GM23338 (cell line): ENCODE results near the gene RCAN1. TPM values are rescaled to one million over a fixed set of nuclear protein-coding genes. Genes with fewer than 3 reads are reported as not detected.

ENCODE experiments used
- ATAC-seq: fragments of 200-7000 bp; cut with Tn5 transposase; 3 replicates; pipeline ENCODE4 v1.9.1; 2020
- DNase-seq: peaks from one replicate; pipeline ENCODE4 v3.0.0-alpha.2; 2015; ENCODE audit warnings: low spot score
- H2AFZ ChIP-seq: fragments of 200-600 bp; sonication (generic); 2 replicates; pipeline ENCODE4 v1.8.0; 2016; ENCODE audit warnings: antibody characterized with exemption, mild to moderate bottlenecking, moderate library complexity
- H3F3A ChIP-seq: fragments of 200-600 bp; sonication (generic); replicated peaks from 2 replicates; pipeline ENCODE4 v1.8.0; 2017; ENCODE audit warnings: antibody characterized with exemption, mixed run types, low read depth
- H3K27ac ChIP-seq: fragments of 200-600 bp; sonication (generic); 2 replicates; pipeline ENCODE4 v1.6.1; 2016; ENCODE audit warnings: low read depth
- H3K27me3 ChIP-seq: fragments of 200-600 bp; sonication (generic); 2 replicates; pipeline ENCODE4 v1.8.0; 2016; ENCODE audit warnings: mild to moderate bottlenecking, mixed run types, moderate library complexity; ENCODE audit not compliant: insufficient read depth
- H3K36me3 ChIP-seq: fragments of 200-600 bp; sonication (generic); 2 replicates; pipeline ENCODE4 v1.8.0; 2016; ENCODE audit warnings: mild to moderate bottlenecking; ENCODE audit not compliant: insufficient read depth
- H3K4me1 ChIP-seq: fragments of 200-600 bp; sonication (generic); 2 replicates; pipeline ENCODE4 v1.8.0; 2016; ENCODE audit warnings: mild to moderate bottlenecking, moderate library complexity; ENCODE audit not compliant: insufficient read depth
- H3K4me2 ChIP-seq: fragments of 200-600 bp; sonication (generic); 2 replicates; pipeline ENCODE4 v1.7.1; 2017; ENCODE audit warnings: mixed run types
- H3K4me3 ChIP-seq: fragments of 200-600 bp; sonication (generic); 2 replicates; pipeline ENCODE4 v1.6.1; 2016; ENCODE audit warnings: mixed run types
- H3K79me2 ChIP-seq: fragments of 200-600 bp; sonication (generic); replicated peaks from 2 replicates; pipeline ENCODE4 v1.8.0; 2017; ENCODE audit warnings: mild to moderate bottlenecking; ENCODE audit not compliant: insufficient read depth
- H3K9me2 ChIP-seq: fragments of 200-600 bp; sonication (generic); 2 replicates; pipeline ENCODE4 v1.8.0; 2017; ENCODE audit not compliant: insufficient read depth
- H4K20me1 ChIP-seq: fragments of 200-600 bp; sonication (generic); replicated peaks from 2 replicates; pipeline ENCODE4 v1.8.0; 2017; ENCODE audit warnings: mild to moderate bottlenecking; ENCODE audit not compliant: insufficient read depth
- H3K27ac Mint-ChIP-seq: 2 replicates; pipeline ENCODE4 v1.8.0; 2020; ENCODE audit warnings: inconsistent platforms, mild to moderate bottlenecking, moderate library complexity, mixed read lengths
- H3K27me3 Mint-ChIP-seq: 3 replicates; pipeline ENCODE4 v1.8.0; 2022; ENCODE audit warnings: low read depth, mild to moderate bottlenecking, moderate library complexity, mixed read lengths, inconsistent platforms; ENCODE audit not compliant: insufficient read depth, poor library complexity
- H3K36me3 Mint-ChIP-seq: 3 replicates; pipeline ENCODE4 v1.8.0; 2021; ENCODE audit warnings: low read depth, mild to moderate bottlenecking, inconsistent platforms, moderate library complexity, mixed read lengths
- H3K4me1 Mint-ChIP-seq: 3 replicates; pipeline ENCODE4 v1.8.0; 2020; ENCODE audit warnings: mild to moderate bottlenecking, inconsistent platforms, mixed read lengths
- H3K4me3 Mint-ChIP-seq: 3 replicates; pipeline ENCODE4 v1.8.0; 2021; ENCODE audit warnings: moderate library complexity, mild to moderate bottlenecking, inconsistent platforms, mixed read lengths
- H3K9me3 Mint-ChIP-seq: 3 replicates; pipeline ENCODE4 v1.8.0; 2020; ENCODE audit warnings: moderate library complexity, mild to moderate bottlenecking, inconsistent platforms, mixed read lengths
- CREB1 ChIP-seq: fragments of 250-450 bp; sonication (Bioruptor Pico); IDR thresholded peaks from 2 replicates; pipeline ENCODE4 v1.5.0; 2020; ENCODE audit warnings: low read depth, mild to moderate bottlenecking, moderate library complexity
- CTCF ChIP-seq, 2 experiments: fragments of 200-600 bp in 1 of 2; sonication (generic) in 1 of 2; conservative IDR thresholded peaks; 2 replicates each; pipeline versions ENCODE4 v1.5.1 to v1.6.1; 2016 to 2017; ENCODE audit warnings: antibody characterized with exemption in 2 of 2, low read depth in 2 of 2, mild to moderate bottlenecking in 2 of 2, moderate library complexity in 1 of 2
- ETS1 ChIP-seq: IDR thresholded peaks from 2 replicates; pipeline ENCODE4 v1.6.1; 2016; ENCODE audit warnings: antibody characterized with exemption
- EZH2 ChIP-seq: fragments of 200-600 bp; sonication (generic); IDR thresholded peaks from one replicate; pipeline ENCODE4 v1.8.0; 2017; ENCODE audit warnings: antibody characterized with exemption, mild to moderate bottlenecking, low read depth; ENCODE audit not compliant: unreplicated experiment
- EZH2phosphoT487 ChIP-seq: fragments of 200-600 bp; sonication (generic); IDR thresholded peaks from one replicate; pipeline ENCODE4 v1.8.1; 2018; ENCODE audit warnings: antibody characterized with exemption; ENCODE audit not compliant: unreplicated experiment
- JUNB ChIP-seq: IDR thresholded peaks from one replicate; pipeline ENCODE4 v1.6.1; 2016; ENCODE audit warnings: antibody characterized with exemption; ENCODE audit not compliant: unreplicated experiment
- NANOG ChIP-seq: IDR thresholded peaks from 2 replicates; pipeline ENCODE4 v1.6.1; 2016; ENCODE audit warnings: antibody characterized with exemption, borderline replicate concordance
- POLR2AphosphoS5 ChIP-seq: IDR thresholded peaks from 2 replicates; pipeline ENCODE4 v1.6.1; 2016; ENCODE audit warnings: antibody characterized with exemption, low read depth
- STAT1 ChIP-seq: IDR thresholded peaks from one replicate; pipeline ENCODE4 v1.6.1; 2016; ENCODE audit warnings: antibody characterized with exemption; ENCODE audit not compliant: unreplicated experiment
- ZNF114 ChIP-seq: fragments of 250-450 bp; sonication (Bioruptor Pico); IDR thresholded peaks from 2 replicates; pipeline ENCODE4 v1.5.0; 2020; ENCODE audit warnings: mild to moderate bottlenecking, moderate library complexity
- ZNF331 ChIP-seq: fragments of 250-450 bp; sonication (Bioruptor Pico); IDR thresholded peaks from 2 replicates; pipeline ENCODE4 v1.5.0; 2020; ENCODE audit warnings: low read depth, mild to moderate bottlenecking, moderate library complexity
- ZNF462 ChIP-seq: fragments of 250-450 bp; sonication (Bioruptor Pico); IDR thresholded peaks from 2 replicates; pipeline ENCODE4 v1.5.0; 2020; ENCODE audit warnings: mild to moderate bottlenecking, moderate library complexity
- long read RNA-seq: library from polyadenylated mRNA; unstranded; transcript quantifications from one replicate; pipeline ENCODE4 v2.0.0, GENCODE V29; 2020; ENCODE audit not compliant: unreplicated experiment
- polyA plus RNA-seq: library from polyadenylated mRNA; unstranded; fragments of >200 nt; fragmentation: Nextera tagmentation; extraction: Ambion mirVana; gene quantifications from 2 replicates; pipeline ENCODE4 v1.2.1, GENCODE V29; 2016
- total RNA-seq: library from RNA; depleted of rRNA; stranded (reverse); fragments of >200 nt; shearing (Covaris generic); gene quantifications from 2 replicates; pipeline ENCODE4 v1.2.3, GENCODE V29; 2014; rRNA removed
- TF ChIP-seq, protein P1 (sequence below): IDR thresholded peaks from one replicate; pipeline ENCODE4 v1.6.1; 2018; ENCODE audit warnings: antibody characterized with exemption; ENCODE audit not compliant: unreplicated experiment

Gene RCAN1
- total RNA-seq: 4.9 and 5.2 TPM in 2 replicates
- polyA plus RNA-seq: 3.7 and 4.2 TPM in 2 replicates
- long read RNA-seq: 0 reads

DNA sequence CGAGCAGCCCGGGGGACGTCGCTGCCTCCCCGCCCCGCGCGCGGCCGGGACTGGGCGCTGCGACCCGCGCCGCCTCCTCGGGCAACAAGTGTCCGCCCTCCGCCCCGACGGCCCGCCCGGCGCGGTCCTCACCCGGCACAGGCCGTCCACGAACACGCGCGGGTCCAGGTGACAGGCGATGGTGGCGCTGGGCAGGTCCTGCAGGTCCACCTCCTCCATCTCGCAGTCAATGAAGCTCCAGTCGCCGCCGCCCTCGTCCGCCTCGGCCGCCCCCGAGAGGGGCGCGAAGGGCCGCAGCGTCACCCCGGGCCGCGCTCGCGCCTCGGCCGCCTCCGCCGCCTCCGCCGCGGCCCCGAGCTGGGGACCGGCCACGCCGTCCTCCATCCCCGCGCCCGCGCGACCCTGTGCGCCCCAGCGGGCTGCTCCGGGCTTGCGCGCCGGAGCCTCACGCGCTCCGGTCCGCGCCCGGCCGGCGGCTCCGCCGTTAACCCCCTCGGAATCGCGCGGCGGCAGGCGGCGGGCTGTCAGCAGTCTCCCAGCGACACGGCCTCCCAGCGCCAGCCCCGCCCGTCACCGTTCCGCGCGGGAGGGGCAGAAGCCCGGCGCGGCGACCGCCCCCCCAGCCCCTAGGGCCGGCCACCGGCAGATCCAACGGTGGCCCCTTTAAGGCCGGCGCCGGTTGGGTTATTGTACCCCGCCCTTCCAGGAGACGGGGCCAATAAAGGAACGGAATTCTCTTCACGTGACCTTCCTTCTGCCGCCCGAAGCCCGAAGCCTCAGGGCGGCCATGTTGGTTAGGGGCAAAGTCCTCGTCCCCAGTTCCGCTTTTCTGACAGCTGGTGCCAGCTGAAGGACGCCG, at the start of gene RCAN1:
Gene RCAN1, minus strand, starts transcription at position 486 of the 859 bp plus-strand sequence. Its CDS starts 102 bp downstream, at position 384.
- peaks cover 26% of the 10 kb centered on the region for H3K27me3 Mint-ChIP-seq
- no peaks in the 10 kb centered on the region for H3F3A ChIP-seq
- peaks cover 10% of the 10 kb centered on the region; the same call in 2 of the 3 replicates for H3K4me1 Mint-ChIP-seq
- no peaks in the 10 kb centered on the region for H3K9me2 ChIP-seq
- peak within 1 kb of the TSS; percentile 80 for H3K4me3 Mint-ChIP-seq
- H3K4me3 ChIP-seq: peak within 1 kb of the TSS; percentile 63
- H3K27ac ChIP-seq: no peak within 1 kb of the TSS
- no peaks in the 10 kb centered on the region for H3K9me3 Mint-ChIP-seq
- ATAC-seq: peak; percentile 96
- H3K27ac Mint-ChIP-seq: no peak within 1 kb of the TSS
- 0 out of 2 replicates have a peak, but pooled peaks cover 6% of the 10 kb centered on the region for H3K4me1 ChIP-seq
- H3K27me3 ChIP-seq: peaks cover 29% of the 10 kb centered on the region
- peak within 1 kb of the TSS; percentile 86 for H3K4me2 ChIP-seq
- H2AFZ ChIP-seq: peak within 1 kb of the TSS; percentile 89
- no peaks in the 10 kb centered on the region for H3K36me3 ChIP-seq
- H4K20me1 ChIP-seq: no peaks in the 10 kb centered on the region; the same call in 1 of the 2 replicates
- no peaks in the 10 kb centered on the region for H3K36me3 Mint-ChIP-seq
- DNase-seq: peak; percentile 97
- TF ChIP-seq CREB1 (peak; percentile 40; the same call in 1 of the 2 replicates), EZH2 (no peak), ZNF114 (no peak), CTCF (conservative IDR thresholded peaks at IDR 0.05; ENCODE audit: low read depth in 2 of 2) (no peak), ZNF462 (no peak), NANOG (no peak), ETS1 (0 out of 2 replicates have a peak, but pooled peaks have one; percentile 58), EZH2phosphoT487 (no peak), POLR2AphosphoS5 (no peak), ZNF331 (no peak), STAT1 (no peak), JUNB (no peak)
- TF ChIP-seq, protein P1, sequence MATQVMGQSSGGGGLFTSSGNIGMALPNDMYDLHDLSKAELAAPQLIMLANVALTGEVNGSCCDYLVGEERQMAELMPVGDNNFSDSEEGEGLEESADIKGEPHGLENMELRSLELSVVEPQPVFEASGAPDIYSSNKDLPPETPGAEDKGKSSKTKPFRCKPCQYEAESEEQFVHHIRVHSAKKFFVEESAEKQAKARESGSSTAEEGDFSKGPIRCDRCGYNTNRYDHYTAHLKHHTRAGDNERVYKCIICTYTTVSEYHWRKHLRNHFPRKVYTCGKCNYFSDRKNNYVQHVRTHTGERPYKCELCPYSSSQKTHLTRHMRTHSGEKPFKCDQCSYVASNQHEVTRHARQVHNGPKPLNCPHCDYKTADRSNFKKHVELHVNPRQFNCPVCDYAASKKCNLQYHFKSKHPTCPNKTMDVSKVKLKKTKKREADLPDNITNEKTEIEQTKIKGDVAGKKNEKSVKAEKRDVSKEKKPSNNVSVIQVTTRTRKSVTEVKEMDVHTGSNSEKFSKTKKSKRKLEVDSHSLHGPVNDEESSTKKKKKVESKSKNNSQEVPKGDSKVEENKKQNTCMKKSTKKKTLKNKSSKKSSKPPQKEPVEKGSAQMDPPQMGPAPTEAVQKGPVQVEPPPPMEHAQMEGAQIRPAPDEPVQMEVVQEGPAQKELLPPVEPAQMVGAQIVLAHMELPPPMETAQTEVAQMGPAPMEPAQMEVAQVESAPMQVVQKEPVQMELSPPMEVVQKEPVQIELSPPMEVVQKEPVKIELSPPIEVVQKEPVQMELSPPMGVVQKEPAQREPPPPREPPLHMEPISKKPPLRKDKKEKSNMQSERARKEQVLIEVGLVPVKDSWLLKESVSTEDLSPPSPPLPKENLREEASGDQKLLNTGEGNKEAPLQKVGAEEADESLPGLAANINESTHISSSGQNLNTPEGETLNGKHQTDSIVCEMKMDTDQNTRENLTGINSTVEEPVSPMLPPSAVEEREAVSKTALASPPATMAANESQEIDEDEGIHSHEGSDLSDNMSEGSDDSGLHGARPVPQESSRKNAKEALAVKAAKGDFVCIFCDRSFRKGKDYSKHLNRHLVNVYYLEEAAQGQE: no peak
- H3K79me2 ChIP-seq: no peaks in the 10 kb centered on the region
